ENCODE results near the gene BEAN1.

DNA sequence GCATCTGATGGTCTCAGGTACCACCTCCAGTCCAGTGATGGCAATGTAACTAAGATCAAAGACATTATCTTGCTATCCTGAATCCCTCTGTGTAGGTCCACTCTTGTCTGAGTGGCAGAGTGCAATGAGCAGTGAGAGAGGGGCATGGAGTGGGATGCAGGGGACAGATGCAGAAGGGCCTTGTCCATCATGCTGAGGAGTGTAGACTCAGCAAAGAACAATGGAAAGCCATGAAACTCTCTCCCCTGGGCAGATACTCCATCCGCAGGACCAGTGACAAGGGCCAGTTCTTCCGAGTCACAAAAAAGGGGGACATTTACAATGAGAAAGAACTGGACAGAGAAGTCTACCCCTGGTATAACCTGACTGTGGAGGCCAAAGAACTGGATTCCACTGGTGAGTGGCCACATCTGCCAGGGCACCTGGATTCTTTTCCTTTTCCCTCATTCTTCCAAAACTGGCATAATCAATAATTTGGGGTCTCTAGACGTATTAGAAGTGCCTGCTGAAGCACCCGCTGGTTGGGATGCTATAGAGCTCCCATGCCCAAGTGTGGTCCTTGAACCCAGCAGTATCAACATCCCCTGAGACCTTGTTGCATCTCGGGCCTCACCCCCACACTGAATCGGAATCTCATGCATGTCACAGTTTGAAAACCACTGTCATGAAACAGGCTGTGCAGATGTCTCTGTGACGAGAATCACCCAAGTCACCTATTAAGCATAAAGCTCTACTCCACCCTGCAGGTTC is 31.1 kb upstream of the BEAN1 start:
- TF ChIP-seq, protein P1, sequence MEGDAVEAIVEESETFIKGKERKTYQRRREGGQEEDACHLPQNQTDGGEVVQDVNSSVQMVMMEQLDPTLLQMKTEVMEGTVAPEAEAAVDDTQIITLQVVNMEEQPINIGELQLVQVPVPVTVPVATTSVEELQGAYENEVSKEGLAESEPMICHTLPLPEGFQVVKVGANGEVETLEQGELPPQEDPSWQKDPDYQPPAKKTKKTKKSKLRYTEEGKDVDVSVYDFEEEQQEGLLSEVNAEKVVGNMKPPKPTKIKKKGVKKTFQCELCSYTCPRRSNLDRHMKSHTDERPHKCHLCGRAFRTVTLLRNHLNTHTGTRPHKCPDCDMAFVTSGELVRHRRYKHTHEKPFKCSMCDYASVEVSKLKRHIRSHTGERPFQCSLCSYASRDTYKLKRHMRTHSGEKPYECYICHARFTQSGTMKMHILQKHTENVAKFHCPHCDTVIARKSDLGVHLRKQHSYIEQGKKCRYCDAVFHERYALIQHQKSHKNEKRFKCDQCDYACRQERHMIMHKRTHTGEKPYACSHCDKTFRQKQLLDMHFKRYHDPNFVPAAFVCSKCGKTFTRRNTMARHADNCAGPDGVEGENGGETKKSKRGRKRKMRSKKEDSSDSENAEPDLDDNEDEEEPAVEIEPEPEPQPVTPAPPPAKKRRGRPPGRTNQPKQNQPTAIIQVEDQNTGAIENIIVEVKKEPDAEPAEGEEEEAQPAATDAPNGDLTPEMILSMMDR (IDR thresholded peaks at IDR 0.05), result no peak
- no peak for TF ChIP-seq POLR2A (IDR thresholded peaks at IDR 0.05)
